Tibial artery (tissue), 4 donors: ENCODE measurements around the gene ESF1.
A peak's percentile ranks its signal among the peaks of the same experiment; 100 is the strongest.
"Not testable (repeated sequence)": the region's sequence is repeated elsewhere in the genome, so short reads cannot be mapped to it uniquely, and the experiment has no call there.

Experiments
- DNase-seq, 2 donors: peaks; one replicate each; pipeline ENCODE4 v3.0.0-alpha.2; 2019
- H3K27ac ChIP-seq, 2 donors: fragments of 200-600 bp; sonication (generic) in 1 of 2; 1 replicate in 1 of 2; 2 replicates in 1 of 2; pipeline ENCODE4 v1.5.1; 2018 to 2019; ENCODE audit warnings: mild to moderate bottlenecking in 1 of 2
- H3K27me3 ChIP-seq, 2 donors: fragments of 200-600 bp; sonication (generic) in 1 of 2; one replicate each; pipeline versions ENCODE4 v1.5.1 to v1.6.0; 2016 to 2019
- H3K36me3 ChIP-seq, 3 donors: fragments of 200-600 bp; sonication (generic) in 2 of 3; one replicate each; pipeline ENCODE4 v1.5.1; 2016 to 2019; ENCODE audit warnings: mild to moderate bottlenecking in 2 of 3
- H3K4me1 ChIP-seq, 4 donors: fragments of 200-600 bp; sonication (generic) in 2 of 4; 1 replicate in 3 of 4; 2 replicates in 1 of 4; pipeline ENCODE4 v1.5.1; 2016 to 2019
- H3K4me3 ChIP-seq, 2 donors: fragments of 200-600 bp; sonication (generic) in 1 of 2; 1 replicate in 1 of 2; 2 replicates in 1 of 2; pipeline ENCODE4 v1.5.1; 2018 to 2019; ENCODE audit warnings: mild to moderate bottlenecking in 2 of 2
- H3K9me3 ChIP-seq, 3 donors: fragments of 200-600 bp; sonication (generic) in 1 of 3; one replicate each; pipeline ENCODE4 v1.5.1; 2016 to 2019
- intact Hi-C: fragments of 100-400 bp; cut with DNase I; formaldehyde crosslinking; loops from one replicate; pipeline ENCODE4 v1.15.0; 2023; ENCODE audit warnings: low total_unique reads
- TF ChIP-seq, protein P1 (sequence below), 2 experiments: fragments of 200-600 bp in 1 of 2; fragments of 450-650 bp in 1 of 2; IDR thresholded peaks; one replicate each; pipeline ENCODE4 v1.5.1; 2017 to 2019; ENCODE audit warnings: antibody characterized with exemption in 2 of 2, mild to moderate bottlenecking in 1 of 2, moderate library complexity in 1 of 2

ESF1 gene

DNA sequence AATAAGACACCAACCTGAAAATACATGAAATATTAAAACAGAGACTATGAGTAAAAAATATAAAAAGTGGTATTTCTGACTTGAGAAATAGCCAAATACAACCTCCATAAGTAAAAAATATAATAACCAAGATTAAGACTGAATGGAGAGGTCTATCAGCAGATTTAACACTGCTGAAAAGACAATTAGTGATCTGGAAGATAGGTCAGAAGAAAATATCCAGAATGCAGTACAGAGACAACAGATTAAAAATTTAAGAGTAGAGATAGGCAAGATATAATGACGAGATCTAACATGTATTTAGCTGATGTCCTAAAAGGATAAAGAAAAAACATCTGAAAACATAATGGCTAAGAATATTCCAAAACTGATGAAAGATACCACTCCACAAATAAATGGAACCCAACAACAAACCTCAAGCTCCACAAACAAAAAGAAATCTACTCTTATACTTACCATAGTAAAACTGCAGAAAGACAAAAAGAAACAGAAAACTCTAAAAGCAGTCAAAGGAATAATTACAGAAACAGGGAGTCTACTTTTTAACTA lies 18.8 kb downstream of the ESF1 start:
- intact Hi-C loops, result no loop called here
- TF ChIP-seq, protein P1, sequence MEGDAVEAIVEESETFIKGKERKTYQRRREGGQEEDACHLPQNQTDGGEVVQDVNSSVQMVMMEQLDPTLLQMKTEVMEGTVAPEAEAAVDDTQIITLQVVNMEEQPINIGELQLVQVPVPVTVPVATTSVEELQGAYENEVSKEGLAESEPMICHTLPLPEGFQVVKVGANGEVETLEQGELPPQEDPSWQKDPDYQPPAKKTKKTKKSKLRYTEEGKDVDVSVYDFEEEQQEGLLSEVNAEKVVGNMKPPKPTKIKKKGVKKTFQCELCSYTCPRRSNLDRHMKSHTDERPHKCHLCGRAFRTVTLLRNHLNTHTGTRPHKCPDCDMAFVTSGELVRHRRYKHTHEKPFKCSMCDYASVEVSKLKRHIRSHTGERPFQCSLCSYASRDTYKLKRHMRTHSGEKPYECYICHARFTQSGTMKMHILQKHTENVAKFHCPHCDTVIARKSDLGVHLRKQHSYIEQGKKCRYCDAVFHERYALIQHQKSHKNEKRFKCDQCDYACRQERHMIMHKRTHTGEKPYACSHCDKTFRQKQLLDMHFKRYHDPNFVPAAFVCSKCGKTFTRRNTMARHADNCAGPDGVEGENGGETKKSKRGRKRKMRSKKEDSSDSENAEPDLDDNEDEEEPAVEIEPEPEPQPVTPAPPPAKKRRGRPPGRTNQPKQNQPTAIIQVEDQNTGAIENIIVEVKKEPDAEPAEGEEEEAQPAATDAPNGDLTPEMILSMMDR (IDR thresholded peaks at IDR 0.05), result no peak
- Histone ChIP-seq H3K27me3 (no peaks in the 10 kb centered on the region), H3K9me3 (peaks cover 0 to 7% (median 7%) of the 10 kb centered on the region in 3 donors), H3K27ac (no peak overlapping the region), H3K36me3 (peaks cover 54 to 76% (median 71%) of the 10 kb centered on the region in 3 donors), H3K4me1 (no peaks in the 10 kb centered on the region), H3K4me3 (no peak overlapping the region)
- DNase-seq, result no peak

GRCh38 chr20:13765299-13765698 lies 19.4 kb downstream of the ESF1 start:
- intact Hi-C loops, result no loop called here
- Histone ChIP-seq H3K27ac (no peak overlapping the region), H3K36me3 (peaks cover 52 to 73% (median 67%) of the 10 kb centered on the region in 3 donors), H3K27me3 (no peaks in the 10 kb centered on the region), H3K9me3 (peaks cover 0 to 7% (median 7%) of the 10 kb centered on the region in 3 donors), H3K4me1 (no peaks in the 10 kb centered on the region), H3K4me3 (no peak overlapping the region)
- TF ChIP-seq, protein P1 (IDR thresholded peaks at IDR 0.05), result no peak
- DNase-seq, result no peak

- DNase-seq, intact Hi-C loops, H3K4me3 ChIP-seq, H3K27ac ChIP-seq, H3K27me3 ChIP-seq, H3K9me3 ChIP-seq, H3K4me1 ChIP-seq: not testable (repeated sequence)
- peaks cover 11 to 46% (median 36%) of the 10 kb centered on the region in 3 donors for H3K36me3 ChIP-seq
Observed at GRCh38 chr20:13760451-13760946, 24.2 kb downstream of the ESF1 start.

- Histone ChIP-seq H3K27ac (no peak overlapping the region), H3K27me3 (no peaks in the 10 kb centered on the region), H3K4me3 (no peak overlapping the region), H3K36me3 (peaks cover 0 to 35% (median 22%) of the 10 kb centered on the region in 3 donors), H3K4me1 (peaks cover 0 to 15% (median 3%) of the 10 kb centered on the region in 4 donors), H3K9me3 (no peaks in the 10 kb centered on the region)
- intact Hi-C loops, result loop anchor here (10.0 kb wide), 1 partner anchor 214 kb away; no protein-coding TSS in a partner anchor
- DNase-seq, result no peak
- TF ChIP-seq, protein P1 (IDR thresholded peaks at IDR 0.05), result no peak
Observed at GRCh38 chr20:13758884-13759283, 25.8 kb downstream of the ESF1 start.

DNA sequence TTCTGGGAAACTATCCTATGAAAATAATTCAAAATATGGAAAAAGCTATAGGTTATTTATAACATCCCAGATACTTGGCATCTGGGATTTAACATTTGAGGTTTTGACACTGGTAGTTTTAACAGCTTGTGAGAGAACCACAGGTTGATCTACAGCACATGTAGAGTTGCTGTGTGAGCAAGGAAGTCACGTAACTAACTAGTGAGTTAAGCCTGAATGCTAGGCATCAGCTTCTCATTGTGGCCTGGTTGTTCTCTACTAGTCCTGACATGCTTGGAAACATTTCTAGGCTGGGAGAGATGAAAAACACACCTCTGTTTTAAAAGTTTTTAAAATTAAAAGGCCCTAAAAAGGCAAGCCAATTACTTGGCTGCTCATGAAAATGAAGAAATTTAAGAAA lies 28.2 kb downstream of the ESF1 start:
- peak overlapping the region; percentile 38 to 67 for H3K27ac ChIP-seq
- H3K4me1 ChIP-seq, result peaks cover 0 to 20% (median 4%) of the 10 kb centered on the region in 4 donors
- H3K27me3 ChIP-seq, result no peaks in the 10 kb centered on the region
- H3K4me3 ChIP-seq, result no peak overlapping the region
- TF ChIP-seq, protein P1 (IDR thresholded peaks at IDR 0.05), result no peak
- intact Hi-C loops, result loop anchor here (10.0 kb wide), 1 partner anchor 212 kb away; no protein-coding TSS in a partner anchor
- no peaks in the 10 kb centered on the region for H3K9me3 ChIP-seq
- peaks cover 0 to 25% (median 17%) of the 10 kb centered on the region in 3 donors for H3K36me3 ChIP-seq
- DNase-seq, result no peak

GRCh38 chr20:13755809-13756208 lies 28.9 kb downstream of the ESF1 start:
- Histone ChIP-seq H3K4me3 (no peak overlapping the region), H3K4me1 (peaks cover 0 to 20% (median 4%) of the 10 kb centered on the region in 4 donors), H3K36me3 (peaks cover 0 to 25% (median 18%) of the 10 kb centered on the region in 3 donors), H3K9me3 (no peaks in the 10 kb centered on the region), H3K27me3 (no peaks in the 10 kb centered on the region), H3K27ac (peak overlapping the region; percentile 38 to 67)
- no peak for DNase-seq
- TF ChIP-seq, protein P1 (IDR thresholded peaks at IDR 0.05), result peak; percentile 45 to 48
- intact Hi-C loops, result loop anchor here (10.0 kb wide), 1 partner anchor 211 kb away; no protein-coding TSS in a partner anchor
